ENCODE measurements around the gene PHAX. TPM values are rescaled to one million over a fixed set of nuclear protein-coding genes. Genes with fewer than 3 reads are reported as not detected.
"Not testable (repeated sequence)": the region's sequence is repeated elsewhere in the genome, so short reads cannot be mapped to it uniquely, and the experiment has no call there.

The PHAX gene
- total and polyA plus RNA-seq, 10 of the 15 experiments (the other 5 are each of a cell fraction or from before 2014, with no cell fraction given): 28.2 to 88.7 (median 60.3) TPM

- H3K4me3 ChIP-seq; CTCF ChIA-PET; H2AFZ ChIP-seq (ENCODE audit: control insufficient read depth, low read depth, low read length); ATAC-seq; POLR2A ChIA-PET; H3K4me2 ChIP-seq (ENCODE audit: control insufficient read depth, insufficient read depth); in situ Hi-C loops (cut with MboI); H3K27me3 ChIP-seq (replicated peaks in 1 of 2; ENCODE audit: control insufficient read depth in 2 of 2, insufficient read depth in 2 of 2, low read length in 1 of 2); FAIRE-seq; H3K9ac ChIP-seq (ENCODE audit: control insufficient read depth, insufficient read depth, low read length); RAD21 ChIA-PET (ENCODE audit: unreplicated experiment); H3K79me2 ChIP-seq (ENCODE audit: control insufficient read depth, insufficient read depth, low read length); H3K9me3 ChIP-seq (replicated peaks; ENCODE audit: control insufficient read depth, insufficient read depth, low read length); BruUV-seq (replicated peaks); H3K27ac ChIP-seq (ENCODE audit: control insufficient read depth, insufficient read depth); DNase-seq (ENCODE audit: low read depth, low spot score); H4K20me1 ChIP-seq (ENCODE audit: control insufficient read depth, insufficient read depth): not testable (repeated sequence)
- peaks cover 12% of the 10 kb centered on the region for H3K4me1 ChIP-seq (ENCODE audit: control insufficient read depth, insufficient read depth, low read length)
- intact Hi-C loops (cut with micrococcal nuclease; ENCODE audit: unreplicated experiment): loop anchor here (5.0 kb wide), 1 partner anchor 75 kb away; no protein-coding TSS in a partner anchor
- 96% methylated on average over 8 of the region's 8 CpGs for WGBS (ENCODE audit: insufficient coverage, insufficient replicate concordance, low lambda C conversion rate, missing lambda C conversion rate)
- peaks cover 5 to 12% of the 10 kb centered on the region in 2 experiments; a peak in 3 of 4 replicates for H3K36me3 ChIP-seq (ENCODE audit: control insufficient read depth in 2 of 2, insufficient read depth in 2 of 2, low read length in 1 of 2)
- SMC1A ChIA-PET (ENCODE audit: uncharacterized antibody, unreplicated experiment): interaction anchor here (1.2 kb wide), 1 partner anchor 10 kb away, joined by 3 read pairs; no protein-coding TSS in a partner anchor
Observed at GRCh38 chr5:126617603-126618002, 16.9 kb downstream of the PHAX start.

- no peak for ATAC-seq
- RAD21 ChIA-PET (ENCODE audit: unreplicated experiment): no interaction called here
- Histone ChIP-seq H2AFZ (ENCODE audit: control insufficient read depth, low read depth, low read length) (no peak overlapping the region), H3K27ac (ENCODE audit: control insufficient read depth, insufficient read depth) (no peak overlapping the region), H4K20me1 (ENCODE audit: control insufficient read depth, insufficient read depth) (no peaks in the 10 kb centered on the region), H3K4me3 (no peak overlapping the region), H3K9ac (ENCODE audit: control insufficient read depth, insufficient read depth, low read length) (no peak overlapping the region), H3K4me2 (ENCODE audit: control insufficient read depth, insufficient read depth) (no peak overlapping the region), H3K4me1 (ENCODE audit: control insufficient read depth, insufficient read depth, low read length) (peaks cover 7% of the 10 kb centered on the region), H3K9me3 (replicated peaks; ENCODE audit: control insufficient read depth, insufficient read depth, low read length) (no peaks in the 10 kb centered on the region), H3K36me3 (ENCODE audit: control insufficient read depth in 2 of 2, insufficient read depth in 2 of 2, low read length in 1 of 2) (peaks cover 5 to 17% of the 10 kb centered on the region in 2 experiments; a peak in 3 of 4 replicates), H3K27me3 (replicated peaks in 1 of 2; ENCODE audit: control insufficient read depth in 2 of 2, insufficient read depth in 2 of 2, low read length in 1 of 2) (no peaks in the 10 kb centered on the region), H3K79me2 (ENCODE audit: control insufficient read depth, insufficient read depth, low read length) (peaks cover 8% of the 10 kb centered on the region)
- SMC1A ChIA-PET (ENCODE audit: uncharacterized antibody, unreplicated experiment): no interaction called here
- FAIRE-seq: no peak
- no TSS peak for BruUV-seq (replicated peaks)
- in situ Hi-C loops (cut with MboI) (no loop called here), intact Hi-C loops (cut with micrococcal nuclease; ENCODE audit: unreplicated experiment) (loop anchor here (5.0 kb wide), 1 partner anchor 77 kb away; no protein-coding TSS in a partner anchor)
- no peak for DNase-seq (ENCODE audit: low read depth, low spot score)
- WGBS (ENCODE audit: insufficient coverage, insufficient replicate concordance, low lambda C conversion rate, missing lambda C conversion rate): 94% methylated on average over 2 of the region's 2 CpGs
- CTCF ChIA-PET: no interaction called here
- POLR2A ChIA-PET: no interaction called here
- TF ChIP-seq TAF1 (IDR thresholded peaks at IDR 0.05; ENCODE audit: borderline replicate concordance, low read depth, low read length) (no peak), TCF7 (IDR thresholded peaks at IDR 0.05; ENCODE audit: borderline replicate concordance) (no peak), YBX1 (IDR thresholded peaks at IDR 0.05) (no peak), E4F1 (IDR thresholded peaks at IDR 0.05; ENCODE audit: borderline replicate concordance, partially characterized antibody) (no peak), MTA3 (IDR thresholded peaks at IDR 0.05; ENCODE audit: borderline replicate concordance, low read length) (no peak), POLR2AphosphoS5 (IDR thresholded peaks at IDR 0.05; ENCODE audit: low read length) (no peak), MEF2A (IDR thresholded peaks at IDR 0.05; ENCODE audit: insufficient read depth, low read depth, low read length) (no peak), CBX5 (IDR thresholded peaks at IDR 0.05; ENCODE audit: low read depth) (no peak), NR2C2 (IDR thresholded peaks at IDR 0.05; ENCODE audit: borderline replicate concordance, control insufficient read depth, insufficient read length, low read depth) (no peak), FOXM1 (IDR thresholded peaks at IDR 0.05; ENCODE audit: low read depth, low read length) (no peak), CEBPZ (IDR thresholded peaks at IDR 0.05; ENCODE audit: low read depth, low read length) (no peak)
Observed at GRCh38 chr5:126619781-126620180, 19.0 kb downstream of the PHAX start.

All from GM12878 (cell line).